H1 (cell line): Measurements from ENCODE around the gene MIER2. TPM values are rescaled to one million over a fixed set of nuclear protein-coding genes. Genes with fewer than 3 reads are reported as not detected.

Experiments
- FOSL1 ChIP-seq: IDR thresholded peaks from 2 replicates; pipeline ENCODE4 v1.6.1; 2011; ENCODE audit warnings: mild to moderate bottlenecking, low read depth, low read length, moderate library complexity; ENCODE audit not compliant: insufficient read depth
- polyA plus RNA-seq, 7 experiments: library from polyadenylated mRNA; depleted of rRNA in 3 of 7; stranded (reverse) in 5 of 7; unstranded in 2 of 7; fragments of >200 nt in 5 of 7; fragments of 200-250 nt in 2 of 7; gene quantifications; 1 replicate in 5 of 7; 2 replicates in 1 of 7; 4 replicates in 1 of 7; pipeline versions ENCODE4 v1.2.1 to v1.2.3, GENCODE V29; 2011 to 2013; ENCODE audit warnings: missing spikeins in 2 of 7, mixed read lengths in 2 of 7
- total RNA-seq: library from RNA; stranded (reverse); fragmentation: NEBNext Ultra II Directional; extraction: Animal tissue kit (Norgen Biotek cat#: 25700); gene quantifications from 2 replicates; pipeline ENCODE4 v1.2.1, GENCODE V29; 2021
- TF ChIP-seq, protein P1 (sequence below), 3 experiments: IDR thresholded peaks; 1 replicate in 2 of 3; 2 replicates in 1 of 3; pipeline versions ENCODE4 v1.5.1 to v1.6.1; 2011; ENCODE audit warnings: low read length in 3 of 3, mild to moderate bottlenecking in 3 of 3, inconsistent platforms in 2 of 3, low read depth in 1 of 3, moderate library complexity in 1 of 3; ENCODE audit not compliant: insufficient read depth in 1 of 3; ENCODE audit errors: control extremely low read depth in 1 of 3

The MIER2 gene
- total and polyA plus RNA-seq, 2 of the 8 experiments (the other 6 are each of a cell fraction or from before 2014, with no cell fraction given) = 30.3 to 48.3 TPM

DNA sequence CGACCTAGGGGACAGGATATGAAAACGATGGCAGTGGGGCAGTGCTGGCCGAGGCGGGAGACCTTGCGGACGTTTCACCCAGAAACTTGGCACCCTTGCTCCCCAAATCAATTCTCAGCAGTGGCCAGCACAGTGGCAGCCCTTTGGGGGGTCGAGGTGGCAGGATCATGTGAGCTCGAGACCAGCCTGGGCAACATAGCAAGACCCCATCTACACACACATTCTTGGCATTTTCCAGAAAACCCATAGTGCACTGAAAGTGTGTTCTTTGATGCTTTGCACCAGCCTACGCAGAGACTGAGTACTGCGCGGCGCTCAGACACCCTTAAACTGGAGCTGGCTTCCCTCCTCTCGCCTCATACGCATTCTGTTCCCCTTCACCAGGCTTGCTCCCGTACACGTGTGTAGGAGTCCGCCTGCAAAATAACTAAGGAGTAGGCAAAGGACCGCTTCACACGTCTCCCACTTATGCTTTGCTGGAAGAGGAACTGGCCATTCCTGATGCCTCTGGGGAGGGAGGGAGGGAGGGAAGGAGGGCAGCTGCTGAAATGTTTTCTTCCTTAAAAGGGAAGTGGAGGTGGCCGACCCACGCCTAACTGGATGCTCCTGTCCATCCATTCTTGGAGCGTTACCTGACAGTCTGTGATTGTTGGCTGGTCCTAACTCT is 23.5 kb upstream of the MIER2 start (continued):
- TF ChIP-seq, protein P1, sequence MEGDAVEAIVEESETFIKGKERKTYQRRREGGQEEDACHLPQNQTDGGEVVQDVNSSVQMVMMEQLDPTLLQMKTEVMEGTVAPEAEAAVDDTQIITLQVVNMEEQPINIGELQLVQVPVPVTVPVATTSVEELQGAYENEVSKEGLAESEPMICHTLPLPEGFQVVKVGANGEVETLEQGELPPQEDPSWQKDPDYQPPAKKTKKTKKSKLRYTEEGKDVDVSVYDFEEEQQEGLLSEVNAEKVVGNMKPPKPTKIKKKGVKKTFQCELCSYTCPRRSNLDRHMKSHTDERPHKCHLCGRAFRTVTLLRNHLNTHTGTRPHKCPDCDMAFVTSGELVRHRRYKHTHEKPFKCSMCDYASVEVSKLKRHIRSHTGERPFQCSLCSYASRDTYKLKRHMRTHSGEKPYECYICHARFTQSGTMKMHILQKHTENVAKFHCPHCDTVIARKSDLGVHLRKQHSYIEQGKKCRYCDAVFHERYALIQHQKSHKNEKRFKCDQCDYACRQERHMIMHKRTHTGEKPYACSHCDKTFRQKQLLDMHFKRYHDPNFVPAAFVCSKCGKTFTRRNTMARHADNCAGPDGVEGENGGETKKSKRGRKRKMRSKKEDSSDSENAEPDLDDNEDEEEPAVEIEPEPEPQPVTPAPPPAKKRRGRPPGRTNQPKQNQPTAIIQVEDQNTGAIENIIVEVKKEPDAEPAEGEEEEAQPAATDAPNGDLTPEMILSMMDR (IDR thresholded peaks at IDR 0.05; ENCODE audit: control extremely low read depth in 1 of 3, insufficient read depth in 1 of 3, low read depth in 1 of 3, low read length in 3 of 3) = no peak
- no peak for TF ChIP-seq FOSL1
